DND-41 (cell line): ENCODE measurements around the gene HSPA1L.

ENCODE experiments used
- ATAC-seq: fragments of 200-7000 bp; cut with Tn5 transposase; 3 replicates; pipeline ENCODE4 v1.9.1; 2021; ENCODE audit warnings: low read depth; ENCODE audit not compliant: insufficient read depth
- DNase-seq: peaks from one replicate; pipeline ENCODE4 v3.0.0-alpha.2; 2020
- H2AFZ ChIP-seq: 2 replicates; pipeline ENCODE4 v1.6.0; 2012; ENCODE audit warnings: low read depth, low read length
- H3K27ac ChIP-seq: 2 replicates; pipeline ENCODE4 v1.5.1; 2012; ENCODE audit warnings: low read length, inconsistent platforms
- H3K27me3 ChIP-seq: fragments of 200-600 bp; sonication (generic); 2 replicates; pipeline ENCODE4 v1.6.0; 2012; ENCODE audit warnings: low read length, mild to moderate bottlenecking, inconsistent platforms; ENCODE audit not compliant: insufficient read depth, poor library complexity
- H3K36me3 ChIP-seq: 2 replicates; pipeline ENCODE4 v1.5.1; 2012; ENCODE audit warnings: low read length, inconsistent platforms; ENCODE audit not compliant: insufficient read depth
- H3K4me1 ChIP-seq: 2 replicates; pipeline ENCODE4 v1.5.1; 2012; ENCODE audit warnings: mild to moderate bottlenecking, low read length; ENCODE audit not compliant: insufficient read depth
- H3K4me2 ChIP-seq: 2 replicates; pipeline ENCODE4 v1.6.0; 2012; ENCODE audit warnings: mild to moderate bottlenecking, moderate library complexity, low read length, inconsistent platforms; ENCODE audit not compliant: insufficient read depth
- H3K4me3 ChIP-seq, 2 experiments: fragments of 200-600 bp in 1 of 2; shearing (Covaris generic) in 1 of 2; 2 replicates each; pipeline ENCODE4 v1.5.1; 2012 to 2016; ENCODE audit warnings: inconsistent platforms in 2 of 2, low read length in 2 of 2, mild to moderate bottlenecking in 2 of 2, low read depth in 1 of 2, moderate library complexity in 1 of 2
- H3K79me2 ChIP-seq: 2 replicates; pipeline ENCODE4 v1.6.0; 2012; ENCODE audit warnings: low read length, inconsistent platforms; ENCODE audit not compliant: insufficient read depth
- H3K9ac ChIP-seq: 2 replicates; pipeline ENCODE4 v1.6.0; 2012; ENCODE audit warnings: low read depth, mild to moderate bottlenecking, inconsistent platforms, low read length, moderate library complexity
- H3K9me3 ChIP-seq: 2 replicates; pipeline ENCODE4 v1.5.1; 2012; ENCODE audit warnings: low read length, moderate library complexity, mild to moderate bottlenecking, inconsistent platforms; ENCODE audit not compliant: insufficient read depth, severe bottlenecking
- H4K20me1 ChIP-seq: 2 replicates; pipeline ENCODE4 v1.6.0; 2012; ENCODE audit warnings: low read length; ENCODE audit not compliant: insufficient read depth
- EZH2 ChIP-seq: IDR thresholded peaks from 3 replicates; pipeline ENCODE4 v1.6.1; 2012; ENCODE audit warnings: borderline replicate concordance, low read depth, mild to moderate bottlenecking, moderate library complexity, low read length, inconsistent platforms; ENCODE audit not compliant: severe bottlenecking
- TF ChIP-seq, protein P1 (sequence below): IDR thresholded peaks from 2 replicates; pipeline ENCODE4 v1.5.1; 2012; ENCODE audit warnings: borderline replicate concordance, low read length, moderate library complexity, mild to moderate bottlenecking; ENCODE audit not compliant: poor library complexity, severe bottlenecking; ENCODE audit errors: extremely low read depth

HSPA1L gene

DNA sequence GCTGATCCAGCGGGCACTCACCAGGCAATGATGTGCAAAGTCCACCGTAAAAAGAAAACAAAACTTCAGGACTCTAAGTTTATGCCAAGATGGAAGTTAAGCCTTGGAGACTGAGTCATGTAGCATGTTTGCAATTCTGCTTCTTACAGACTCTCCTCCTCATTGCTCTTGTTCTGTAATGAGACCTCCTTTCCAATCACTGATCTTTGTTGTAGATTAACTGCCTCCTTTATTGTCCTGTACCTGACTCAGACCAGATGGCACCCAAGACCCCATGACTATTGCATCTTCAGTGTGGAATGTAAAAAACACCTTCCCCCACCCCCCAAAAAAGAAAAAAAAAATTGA, 36.4 kb upstream of the HSPA1L start:
- H3K4me1 ChIP-seq = no peaks in the 10 kb centered on the region
- ATAC-seq (no peak), DNase-seq (no peak)
- H4K20me1 ChIP-seq = no peaks in the 10 kb centered on the region
- H3K4me2 ChIP-seq = no peak overlapping the region
- no peak overlapping the region for H3K27ac ChIP-seq
- H3K36me3 ChIP-seq = no peaks in the 10 kb centered on the region
- H3K4me3 ChIP-seq = no peak overlapping the region
- H3K27me3 ChIP-seq = no peaks in the 10 kb centered on the region
- H3K79me2 ChIP-seq = no peaks in the 10 kb centered on the region
- no peaks in the 10 kb centered on the region for H3K9me3 ChIP-seq
- H2AFZ ChIP-seq = no peak overlapping the region
- TF ChIP-seq, protein P1, sequence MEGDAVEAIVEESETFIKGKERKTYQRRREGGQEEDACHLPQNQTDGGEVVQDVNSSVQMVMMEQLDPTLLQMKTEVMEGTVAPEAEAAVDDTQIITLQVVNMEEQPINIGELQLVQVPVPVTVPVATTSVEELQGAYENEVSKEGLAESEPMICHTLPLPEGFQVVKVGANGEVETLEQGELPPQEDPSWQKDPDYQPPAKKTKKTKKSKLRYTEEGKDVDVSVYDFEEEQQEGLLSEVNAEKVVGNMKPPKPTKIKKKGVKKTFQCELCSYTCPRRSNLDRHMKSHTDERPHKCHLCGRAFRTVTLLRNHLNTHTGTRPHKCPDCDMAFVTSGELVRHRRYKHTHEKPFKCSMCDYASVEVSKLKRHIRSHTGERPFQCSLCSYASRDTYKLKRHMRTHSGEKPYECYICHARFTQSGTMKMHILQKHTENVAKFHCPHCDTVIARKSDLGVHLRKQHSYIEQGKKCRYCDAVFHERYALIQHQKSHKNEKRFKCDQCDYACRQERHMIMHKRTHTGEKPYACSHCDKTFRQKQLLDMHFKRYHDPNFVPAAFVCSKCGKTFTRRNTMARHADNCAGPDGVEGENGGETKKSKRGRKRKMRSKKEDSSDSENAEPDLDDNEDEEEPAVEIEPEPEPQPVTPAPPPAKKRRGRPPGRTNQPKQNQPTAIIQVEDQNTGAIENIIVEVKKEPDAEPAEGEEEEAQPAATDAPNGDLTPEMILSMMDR = no peak
- TF ChIP-seq EZH2 = no peak
- no peak overlapping the region for H3K9ac ChIP-seq

DNA sequence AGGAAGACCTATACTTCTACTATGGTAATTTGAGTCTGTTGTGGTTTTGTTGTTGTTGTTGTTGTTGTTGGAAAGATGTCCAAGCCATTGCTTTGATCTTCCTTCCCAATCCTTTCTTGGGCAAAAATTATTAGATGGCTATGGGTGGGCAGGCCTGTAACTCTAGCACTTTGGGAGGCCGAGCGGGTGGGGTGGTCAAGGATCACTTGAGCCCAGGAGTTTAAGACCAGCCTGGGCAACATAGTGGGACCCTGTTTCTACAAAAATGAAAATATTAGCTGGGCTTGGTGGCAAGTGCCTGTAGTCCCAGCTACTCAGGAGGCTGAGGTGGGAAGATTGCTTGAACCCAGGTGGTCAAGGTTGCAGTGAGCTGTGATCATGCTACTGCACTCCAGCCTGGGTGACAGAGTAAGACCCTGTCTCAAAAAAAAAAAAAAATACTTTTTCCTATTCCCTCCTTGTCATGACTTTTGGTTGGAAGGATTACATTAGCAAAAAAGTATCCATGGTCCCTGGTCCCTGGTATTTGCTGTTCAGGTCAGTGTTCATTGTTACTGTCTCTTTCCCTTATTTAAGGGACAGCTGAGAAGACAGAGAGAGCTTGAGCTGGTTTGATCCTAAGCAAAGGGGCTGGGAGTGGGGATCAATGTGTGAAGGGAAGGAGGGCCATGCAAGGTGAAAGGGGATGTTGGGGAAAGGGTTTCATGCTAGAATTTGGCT, 35.8 kb upstream of the HSPA1L start:
- no peak overlapping the region for H2AFZ ChIP-seq
- no peak overlapping the region for H3K4me3 ChIP-seq
- no peaks in the 10 kb centered on the region for H3K36me3 ChIP-seq
- H3K9me3 ChIP-seq = no peaks in the 10 kb centered on the region
- H3K27ac ChIP-seq = no peak overlapping the region
- H3K27me3 ChIP-seq = no peaks in the 10 kb centered on the region
- no peak for ATAC-seq
- H3K4me1 ChIP-seq = no peaks in the 10 kb centered on the region
- no peak overlapping the region for H3K9ac ChIP-seq
- no peak for TF ChIP-seq EZH2
- TF ChIP-seq, protein P1 = no peak
- no peak for DNase-seq
- H3K79me2 ChIP-seq = no peaks in the 10 kb centered on the region
- no peaks in the 10 kb centered on the region for H4K20me1 ChIP-seq
- H3K4me2 ChIP-seq = no peak overlapping the region

DNA sequence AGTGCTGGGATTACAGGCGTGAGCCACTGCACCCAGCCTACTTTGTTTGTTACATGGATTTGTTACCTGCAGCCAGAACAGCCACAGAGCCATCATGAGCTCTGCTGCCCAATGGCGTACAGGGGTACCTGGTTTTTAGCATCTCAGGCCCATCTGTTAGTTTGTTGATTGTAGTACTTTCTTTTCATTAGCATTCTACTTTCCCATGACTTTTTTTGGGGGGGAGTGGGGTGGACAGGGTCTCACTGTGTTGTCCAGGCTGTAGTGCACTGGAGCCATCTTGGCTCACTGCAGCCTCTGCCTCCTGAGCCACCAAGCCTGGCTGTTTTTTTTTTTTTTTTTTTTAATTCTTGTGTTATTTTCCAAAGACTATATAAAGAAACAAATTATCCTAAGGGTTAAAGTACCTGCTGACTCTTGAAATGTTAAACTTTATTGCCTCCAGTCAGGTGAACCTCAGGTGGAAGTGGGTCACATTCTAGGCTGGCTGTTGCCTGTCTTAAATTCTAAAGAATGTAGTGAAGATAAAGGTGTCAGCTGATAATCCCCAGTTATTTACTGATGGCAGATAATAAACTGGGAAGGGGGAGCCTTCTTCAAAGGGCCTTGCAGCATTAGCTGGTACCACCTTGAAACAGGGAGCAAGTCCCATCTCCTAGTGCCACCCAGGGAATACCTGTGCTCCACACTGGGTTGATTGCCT, 32.3 kb upstream of the HSPA1L start:
- no peak overlapping the region for H3K4me2 ChIP-seq
- H3K9me3 ChIP-seq = no peaks in the 10 kb centered on the region
- no peak overlapping the region for H3K9ac ChIP-seq
- DNase-seq (no peak), ATAC-seq (no peak)
- no peaks in the 10 kb centered on the region for H3K27me3 ChIP-seq
- no peaks in the 10 kb centered on the region for H3K36me3 ChIP-seq
- TF ChIP-seq, protein P1 = no peak
- TF ChIP-seq EZH2 = no peak
- no peaks in the 10 kb centered on the region for H3K4me1 ChIP-seq
- H3K4me3 ChIP-seq = no peak overlapping the region
- no peak overlapping the region for H2AFZ ChIP-seq
- no peaks in the 10 kb centered on the region for H3K79me2 ChIP-seq
- no peaks in the 10 kb centered on the region for H4K20me1 ChIP-seq
- no peak overlapping the region for H3K27ac ChIP-seq
